Right lobe of liver (tissue), 4 donors: ENCODE results near the gene CRACR2B.

Experiments
- CTCF ChIP-seq, 4 donors: fragments of 200-600 bp in 3 of 4; fragments of 450-650 bp in 1 of 4; IDR thresholded peaks; one replicate each; pipeline versions ENCODE4 v1.5.1 to v1.8.0; 2016 to 2022; ENCODE audit warnings: antibody characterized with exemption in 4 of 4, mild to moderate bottlenecking in 2 of 4
- POLR2A ChIP-seq: fragments of 450-650 bp; IDR thresholded peaks from one replicate; pipeline ENCODE4 v1.6.1; 2017; ENCODE audit warnings: antibody characterized with exemption, mild to moderate bottlenecking
- donor health status: DM: no; HTN: no; CAD: no.
- donor health status: DM: no; HTN: no; CAD: no.
- donor health status: DM: no; HTN: yes; CAD: no.

GRCh38 chr11:864898-865297, 37.2 kb downstream of the CRACR2B start:
- TF ChIP-seq CTCF (IDR thresholded peaks at IDR 0.05) (no peak), POLR2A (no peak)
